ENCODE data around the gene STAT1. TPM values are rescaled to one million over a fixed set of nuclear protein-coding genes. Genes with fewer than 3 reads are reported as not detected.
"Not testable (repeated sequence)": the region's sequence is repeated elsewhere in the genome, so short reads cannot be mapped to it uniquely, and the experiment has no call there.

STAT1 gene
- total RNA-seq, 1 donor from 2014 or later = 264 TPM

DNA sequence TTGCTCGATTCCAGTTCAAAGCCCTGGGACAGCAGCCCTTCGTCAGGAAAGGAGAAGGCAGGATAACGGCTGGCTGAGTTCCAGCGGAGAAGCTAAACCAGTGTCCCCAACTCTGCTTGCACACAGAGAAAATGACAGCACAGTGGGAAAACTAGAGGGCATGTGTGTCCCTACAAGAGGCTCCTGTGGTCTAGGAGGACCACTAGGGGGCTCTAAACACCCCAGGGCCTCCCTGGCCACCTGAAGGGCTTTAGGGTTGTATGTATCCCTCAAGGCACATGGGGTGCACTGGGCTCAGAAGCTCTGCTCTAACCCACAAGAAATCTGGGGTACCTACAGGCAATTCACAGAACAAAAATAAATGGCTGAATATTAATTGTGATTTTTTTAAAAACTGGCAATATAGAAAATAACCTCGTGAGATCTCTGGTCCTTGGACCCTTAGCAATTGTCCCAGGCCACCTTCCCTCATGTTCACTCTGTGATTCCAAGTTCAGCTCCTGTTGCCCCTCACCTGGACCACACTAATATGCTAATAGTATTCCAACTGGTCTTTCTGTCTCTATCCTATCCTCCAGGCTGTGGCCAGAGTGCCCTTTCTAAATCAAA lies 17.5 kb downstream of the STAT1 start:
- no peaks in the 10 kb centered on the region for H3K27me3 Mint-ChIP-seq
- peaks cover 11% of the 10 kb centered on the region for H3K4me1 Mint-ChIP-seq (ENCODE audit: low read depth)
- H3K36me3 Mint-ChIP-seq (ENCODE audit: insufficient read depth) = peaks cover 64% of the 10 kb centered on the region
- H3K9me3 Mint-ChIP-seq (ENCODE audit: low read depth) = no peaks in the 10 kb centered on the region
- peak overlapping the region; percentile 73 for H3K27ac Mint-ChIP-seq
- H3K4me3 Mint-ChIP-seq (ENCODE audit: low read depth) = no peak overlapping the region
- TF ChIP-seq, protein P1, sequence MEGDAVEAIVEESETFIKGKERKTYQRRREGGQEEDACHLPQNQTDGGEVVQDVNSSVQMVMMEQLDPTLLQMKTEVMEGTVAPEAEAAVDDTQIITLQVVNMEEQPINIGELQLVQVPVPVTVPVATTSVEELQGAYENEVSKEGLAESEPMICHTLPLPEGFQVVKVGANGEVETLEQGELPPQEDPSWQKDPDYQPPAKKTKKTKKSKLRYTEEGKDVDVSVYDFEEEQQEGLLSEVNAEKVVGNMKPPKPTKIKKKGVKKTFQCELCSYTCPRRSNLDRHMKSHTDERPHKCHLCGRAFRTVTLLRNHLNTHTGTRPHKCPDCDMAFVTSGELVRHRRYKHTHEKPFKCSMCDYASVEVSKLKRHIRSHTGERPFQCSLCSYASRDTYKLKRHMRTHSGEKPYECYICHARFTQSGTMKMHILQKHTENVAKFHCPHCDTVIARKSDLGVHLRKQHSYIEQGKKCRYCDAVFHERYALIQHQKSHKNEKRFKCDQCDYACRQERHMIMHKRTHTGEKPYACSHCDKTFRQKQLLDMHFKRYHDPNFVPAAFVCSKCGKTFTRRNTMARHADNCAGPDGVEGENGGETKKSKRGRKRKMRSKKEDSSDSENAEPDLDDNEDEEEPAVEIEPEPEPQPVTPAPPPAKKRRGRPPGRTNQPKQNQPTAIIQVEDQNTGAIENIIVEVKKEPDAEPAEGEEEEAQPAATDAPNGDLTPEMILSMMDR (IDR thresholded peaks at IDR 0.05; ENCODE audit: unreplicated experiment) = peak; percentile 70
- DNase-seq (ENCODE audit: low spot score, unreplicated experiment) = no peak

DNA sequence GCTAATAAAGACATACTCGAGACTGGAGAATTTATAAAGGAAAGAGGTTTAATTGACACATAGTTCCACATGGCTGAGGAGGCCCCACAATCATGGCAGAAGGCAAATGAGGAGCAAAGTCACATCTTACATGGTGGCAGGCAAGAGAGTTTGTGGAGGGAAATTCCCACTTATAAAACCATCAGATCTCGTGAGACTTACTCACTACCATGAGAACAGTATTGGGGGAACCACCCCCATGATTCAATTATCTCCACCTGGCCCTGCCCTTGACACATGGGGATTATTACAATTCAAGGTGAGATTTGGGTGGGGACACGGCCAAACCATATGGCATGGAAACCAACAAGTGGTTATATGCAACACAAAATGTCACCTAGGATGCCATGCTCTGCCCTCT lies 18.7 kb downstream of the STAT1 start:
- not testable (repeated sequence) for H3K4me1 Mint-ChIP-seq (ENCODE audit: low read depth); H3K9me3 Mint-ChIP-seq (ENCODE audit: low read depth); H3K4me3 Mint-ChIP-seq (ENCODE audit: low read depth); DNase-seq (ENCODE audit: low spot score, unreplicated experiment); H3K27me3 Mint-ChIP-seq
- H3K27ac Mint-ChIP-seq = peak overlapping the region; percentile 27
- H3K36me3 Mint-ChIP-seq (ENCODE audit: insufficient read depth) = peaks cover 66% of the 10 kb centered on the region

DNA sequence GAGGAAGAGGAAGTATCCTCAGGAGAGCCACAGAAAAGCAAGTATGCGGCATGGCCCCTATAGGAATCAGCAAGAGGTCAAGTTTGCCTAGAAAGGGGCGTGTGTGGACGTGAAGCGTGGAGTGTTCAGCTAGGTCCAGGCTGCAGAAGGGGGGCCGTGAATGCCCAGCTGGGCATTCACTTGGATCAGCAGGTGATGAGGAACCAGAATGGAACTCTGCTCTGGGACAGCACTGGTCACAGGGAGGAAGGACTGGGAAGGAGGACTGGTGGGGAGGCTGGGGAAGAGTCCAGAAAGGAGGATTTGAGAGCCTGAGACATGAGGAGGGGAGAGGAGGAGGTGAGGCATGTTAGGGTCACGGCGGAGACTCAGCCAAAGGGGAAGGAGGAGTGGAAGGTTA lies 19.8 kb downstream of the STAT1 start:
- Mint-ChIP-seq H3K27ac (peak overlapping the region; percentile 71), H3K9me3 (ENCODE audit: low read depth) (no peaks in the 10 kb centered on the region), H3K4me3 (ENCODE audit: low read depth) (no peak overlapping the region), H3K36me3 (ENCODE audit: insufficient read depth) (peaks cover 63% of the 10 kb centered on the region), H3K27me3 (no peaks in the 10 kb centered on the region), H3K4me1 (ENCODE audit: low read depth) (peaks cover 2% of the 10 kb centered on the region)
- DNase-seq (ENCODE audit: low spot score, unreplicated experiment) = no peak
- TF ChIP-seq, protein P1 (IDR thresholded peaks at IDR 0.05; ENCODE audit: unreplicated experiment) = no peak

DNA sequence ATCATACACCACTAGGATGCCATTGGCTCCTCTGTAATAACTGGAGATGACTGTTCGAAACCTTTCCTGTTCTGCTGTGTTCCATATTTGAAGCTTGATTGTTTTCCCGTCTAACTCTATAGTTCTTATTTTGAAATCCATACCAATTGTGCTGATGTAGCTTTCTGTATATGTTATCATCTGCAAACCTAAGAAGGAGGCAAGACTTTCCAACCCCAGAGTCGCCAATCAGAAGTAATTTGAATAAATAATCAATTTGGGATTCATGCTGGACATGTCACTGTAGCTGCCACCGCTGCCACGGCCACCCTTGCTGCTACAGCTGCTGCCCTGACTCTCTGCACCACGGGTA lies 20.7 kb downstream of the STAT1 start:
- Mint-ChIP-seq H3K36me3 (ENCODE audit: insufficient read depth) (peaks cover 63% of the 10 kb centered on the region), H3K27ac (peak overlapping the region; percentile 5), H3K4me1 (ENCODE audit: low read depth) (peaks cover 1% of the 10 kb centered on the region), H3K27me3 (no peaks in the 10 kb centered on the region), H3K4me3 (ENCODE audit: low read depth) (no peak overlapping the region), H3K9me3 (ENCODE audit: low read depth) (no peaks in the 10 kb centered on the region)
- TF ChIP-seq, protein P1 (IDR thresholded peaks at IDR 0.05; ENCODE audit: unreplicated experiment) = no peak
- DNase-seq (ENCODE audit: low spot score, unreplicated experiment) = no peak

DNA sequence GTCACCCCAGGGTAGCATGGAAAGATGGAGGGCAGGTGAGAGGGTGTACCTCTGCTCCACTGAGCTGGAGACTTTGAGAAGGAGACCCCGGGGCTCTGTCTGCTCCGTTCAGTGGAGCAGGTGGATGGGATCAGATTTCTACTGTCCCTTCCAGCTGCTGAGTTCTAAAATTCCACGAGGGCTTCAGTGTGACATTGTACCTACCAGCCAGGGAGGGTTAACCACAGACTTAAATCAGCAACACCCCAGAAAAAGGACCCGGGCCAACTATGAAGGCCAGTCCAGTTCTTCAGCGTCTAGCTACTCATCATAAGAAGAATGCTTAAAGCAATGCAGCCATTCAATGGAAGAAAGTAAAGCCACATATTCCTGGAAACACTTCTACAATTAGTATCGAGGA lies 23.8 kb downstream of the STAT1 start:
- Mint-ChIP-seq H3K27me3 (no peaks in the 10 kb centered on the region), H3K36me3 (ENCODE audit: insufficient read depth) (peaks cover 59% of the 10 kb centered on the region), H3K4me3 (ENCODE audit: low read depth) (no peak overlapping the region), H3K27ac (no peak overlapping the region), H3K9me3 (ENCODE audit: low read depth) (no peaks in the 10 kb centered on the region), H3K4me1 (ENCODE audit: low read depth) (peaks cover 1% of the 10 kb centered on the region)
- no peak for DNase-seq (ENCODE audit: low spot score, unreplicated experiment)
- TF ChIP-seq, protein P1 (IDR thresholded peaks at IDR 0.05; ENCODE audit: unreplicated experiment) = no peak

DNA sequence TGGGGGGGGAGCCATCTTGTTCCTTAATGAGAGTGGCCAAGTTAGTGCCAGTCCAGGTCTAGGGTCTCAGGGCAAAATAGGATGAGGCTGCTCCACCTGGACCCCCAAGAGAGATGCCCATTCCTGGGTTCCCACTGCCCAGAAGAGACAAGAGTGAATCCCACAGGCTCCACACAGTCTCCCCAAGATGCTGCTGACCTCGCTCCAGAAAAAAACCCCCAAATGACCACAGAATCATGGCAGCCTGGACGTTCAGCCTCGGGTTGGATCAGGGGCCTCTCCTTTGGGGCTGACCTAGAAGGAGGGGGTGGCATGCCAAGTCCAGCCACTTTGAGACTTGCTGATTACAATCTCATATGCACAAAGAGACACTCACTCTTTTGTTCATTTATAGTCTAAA lies 25.1 kb downstream of the STAT1 start:
- H3K4me3 Mint-ChIP-seq (ENCODE audit: low read depth) = no peak overlapping the region
- H3K27me3 Mint-ChIP-seq = no peaks in the 10 kb centered on the region
- TF ChIP-seq, protein P1 (IDR thresholded peaks at IDR 0.05; ENCODE audit: unreplicated experiment) = no peak
- H3K4me1 Mint-ChIP-seq (ENCODE audit: low read depth) = peaks cover 1% of the 10 kb centered on the region
- peak overlapping the region; percentile 29 for H3K27ac Mint-ChIP-seq
- no peak for DNase-seq (ENCODE audit: low spot score, unreplicated experiment)
- H3K9me3 Mint-ChIP-seq (ENCODE audit: low read depth) = no peaks in the 10 kb centered on the region
- H3K36me3 Mint-ChIP-seq (ENCODE audit: insufficient read depth) = peaks cover 63% of the 10 kb centered on the region
